ENCODE data around the gene NMU. TPM values are rescaled to one million over a fixed set of nuclear protein-coding genes. Genes with fewer than 3 reads are reported as not detected.
"Not testable (repeated sequence)": the region's sequence is repeated elsewhere in the genome, so short reads cannot be mapped to it uniquely, and the experiment has no call there.

NMU gene
- total RNA-seq, 2 experiments from 2014 or later = 0.30 TPM; not detected in 1

DNA sequence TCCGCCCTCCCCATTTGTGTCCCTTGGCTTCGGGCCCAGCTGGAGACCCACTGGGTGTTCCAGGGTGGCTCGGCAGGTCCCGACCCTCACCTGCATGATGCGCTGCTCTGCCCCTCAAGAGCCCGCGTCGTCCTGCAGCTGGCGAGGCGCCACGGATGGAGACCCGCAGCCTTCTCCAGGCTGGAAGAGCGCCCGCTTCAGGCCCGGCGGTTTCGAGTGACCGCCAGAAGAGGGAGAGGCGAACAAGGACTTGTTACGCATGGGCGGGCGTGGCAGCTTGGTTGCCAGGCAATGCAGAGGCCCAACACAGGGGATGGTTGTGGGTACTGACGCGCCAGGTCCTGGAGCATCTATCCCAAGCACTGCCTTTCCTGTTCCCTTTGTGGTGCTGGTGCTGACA is 44.1 kb downstream of the NMU start, which contains the start of gene PDCL2:
Gene PDCL2, minus strand, starts transcription at position 232 of the 400 bp plus-strand sequence. Its CDS starts 136 bp downstream, at position 96.
- no peak within 1 kb of the TSS for H3K27ac Mint-ChIP-seq
- no peaks in the 10 kb centered on the region for H3K9me3 Mint-ChIP-seq (ENCODE audit: low read depth)
- POLR2A ChIA-PET = no interaction called here
- CTCF ChIA-PET = no interaction called here
- intact Hi-C loops (cut with DNase I, micrococcal nuclease) = no loop called here
- H3K36me3 Mint-ChIP-seq (ENCODE audit: low read depth) = no peaks in the 10 kb centered on the region
- ATAC-seq = no peak
- H3K4me1 Mint-ChIP-seq = no peaks in the 10 kb centered on the region
- peaks cover 3% of the 10 kb centered on the region for H3K27me3 Mint-ChIP-seq
- no peak within 1 kb of the TSS for H3K4me3 Mint-ChIP-seq
- no peak for DNase-seq

DNA sequence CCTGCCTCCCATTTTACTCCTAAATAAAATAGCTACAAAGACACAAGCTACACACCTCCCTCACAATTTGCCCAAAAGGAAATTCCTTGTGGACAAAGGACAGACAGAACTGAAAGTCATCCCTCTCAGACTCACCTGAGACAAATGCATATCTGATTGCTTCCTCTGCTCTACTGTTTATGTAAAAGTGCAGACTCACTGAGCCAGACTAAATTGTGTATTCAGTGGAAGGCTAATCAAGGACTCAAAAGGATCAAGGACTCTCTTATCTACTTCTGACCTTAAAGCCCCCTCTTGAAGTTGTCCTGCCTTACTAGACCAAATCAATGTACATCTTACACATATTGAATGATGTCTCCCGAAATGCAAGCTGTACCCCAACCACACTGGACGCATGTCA is 47.9 kb downstream of the NMU start:
- peaks cover 9% of the 10 kb centered on the region for H3K27me3 Mint-ChIP-seq
- no peaks in the 10 kb centered on the region for H3K4me1 Mint-ChIP-seq
- ChIA-PET CTCF (interaction anchor here (0.5 to 0.6 kb wide), 2 partner anchors 97 to 126 kb away, joined by 3 read pairs; no protein-coding TSS in a partner anchor), POLR2A (no interaction called here)
- DNase-seq = no peak
- H3K4me3 Mint-ChIP-seq = no peak overlapping the region
- peaks cover 2% of the 10 kb centered on the region for H3K9me3 Mint-ChIP-seq (ENCODE audit: low read depth)
- H3K27ac Mint-ChIP-seq = no peak overlapping the region
- no peak for ATAC-seq
- H3K36me3 Mint-ChIP-seq (ENCODE audit: low read depth) = no peaks in the 10 kb centered on the region
- intact Hi-C loops (cut with DNase I, micrococcal nuclease) = no loop called here

DNA sequence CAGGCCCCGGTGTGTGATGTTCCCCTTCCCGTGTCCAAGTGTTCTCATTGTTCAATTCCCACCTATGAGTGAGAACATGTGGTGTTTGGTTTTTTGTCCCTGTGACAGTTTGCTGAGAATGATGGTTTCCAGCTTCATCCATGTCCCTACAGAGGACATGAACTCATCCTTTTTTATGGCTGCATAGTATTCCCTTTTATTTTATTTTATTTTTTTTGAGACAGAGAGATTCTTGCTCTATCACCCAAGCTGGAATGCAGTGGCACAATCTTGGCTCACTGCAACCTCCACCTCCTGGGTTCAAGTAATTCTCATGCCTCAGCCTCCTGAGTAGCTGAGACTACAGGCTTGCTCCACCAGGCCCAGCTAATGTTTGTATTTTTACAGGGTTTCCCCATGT is 53.3 kb downstream of the NMU start:
- H3K36me3 Mint-ChIP-seq (ENCODE audit: low read depth); H3K4me1 Mint-ChIP-seq; intact Hi-C loops (cut with DNase I, micrococcal nuclease); H3K27ac Mint-ChIP-seq; POLR2A ChIA-PET; DNase-seq; ATAC-seq; H3K9me3 Mint-ChIP-seq (ENCODE audit: low read depth); CTCF ChIA-PET; H3K4me3 Mint-ChIP-seq: not testable (repeated sequence)
- H3K27me3 Mint-ChIP-seq = peaks cover 16% of the 10 kb centered on the region

DNA sequence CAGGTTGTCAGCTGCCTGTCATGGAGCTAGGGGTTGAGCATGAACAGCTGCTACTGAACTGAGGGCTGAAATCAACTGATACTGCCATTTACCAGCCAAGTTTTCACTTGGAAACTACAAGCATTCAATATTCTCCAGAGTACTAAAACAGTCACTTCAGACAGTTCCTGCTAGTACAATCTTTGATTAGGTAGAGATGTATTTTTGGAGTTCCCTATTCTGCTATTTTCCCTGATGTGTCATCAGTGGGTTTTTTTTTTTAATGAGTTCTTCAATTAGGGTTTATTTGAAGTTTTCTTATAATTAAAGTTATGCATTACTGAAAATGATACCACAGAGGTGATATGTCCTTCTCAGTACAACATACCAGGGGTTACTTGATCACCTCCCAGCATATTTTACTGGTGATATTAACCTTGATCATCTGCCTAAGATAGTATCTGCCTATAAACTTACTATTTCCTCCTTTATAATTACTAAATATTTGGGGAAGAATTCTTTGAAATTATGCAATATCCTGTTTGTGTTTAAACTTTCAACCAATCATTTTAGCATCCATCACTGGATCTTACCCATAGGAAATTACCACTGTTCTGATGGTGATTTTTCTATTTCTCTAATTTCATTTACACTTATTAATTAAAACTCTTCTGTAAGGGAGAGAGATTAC is 57.6 kb downstream of the NMU start:
- DNase-seq = no peak
- ATAC-seq = no peak

DNA sequence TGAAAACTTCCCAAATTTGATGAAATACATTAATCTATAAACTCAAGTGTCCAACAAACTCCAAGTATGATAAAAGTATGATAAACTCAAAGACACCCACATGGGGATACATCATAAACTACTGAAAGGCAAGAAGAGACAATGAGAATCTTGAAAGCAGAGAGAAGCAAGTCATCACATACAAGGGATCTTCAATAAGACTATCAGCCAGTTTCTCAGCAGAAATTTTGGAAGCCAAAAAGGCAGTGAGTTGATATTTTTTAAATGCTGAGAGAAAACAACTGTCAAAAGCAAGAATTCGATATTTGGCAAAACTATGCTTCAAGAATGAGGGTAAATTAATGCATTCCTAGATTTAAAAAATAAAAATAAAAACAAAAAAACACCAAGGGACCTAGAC is 60.6 kb downstream of the NMU start:
- DNase-seq (no peak), ATAC-seq (no peak)
- CTCF ChIA-PET = no interaction called here
- H3K9me3 Mint-ChIP-seq (ENCODE audit: low read depth) = peaks cover 23% of the 10 kb centered on the region
- peaks cover 8% of the 10 kb centered on the region for H3K36me3 Mint-ChIP-seq (ENCODE audit: low read depth)
- POLR2A ChIA-PET = no interaction called here
- no peak overlapping the region for H3K27ac Mint-ChIP-seq
- peaks cover 10% of the 10 kb centered on the region for H3K27me3 Mint-ChIP-seq
- no peak overlapping the region for H3K4me3 Mint-ChIP-seq
- intact Hi-C loops (cut with DNase I, micrococcal nuclease) = no loop called here
- peaks cover 6% of the 10 kb centered on the region for H3K4me1 Mint-ChIP-seq

More for the DNA sequence above, 57.6 kb downstream of the NMU start:
- intact Hi-C loops (cut with DNase I, micrococcal nuclease) = no loop called here
- ChIA-PET CTCF (no interaction called here), POLR2A (no interaction called here)
- Mint-ChIP-seq H3K27ac (no peak overlapping the region), H3K27me3 (peaks cover 15% of the 10 kb centered on the region), H3K9me3 (ENCODE audit: low read depth) (peaks cover 29% of the 10 kb centered on the region), H3K4me1 (peaks cover 6% of the 10 kb centered on the region), H3K36me3 (ENCODE audit: low read depth) (peaks cover 8% of the 10 kb centered on the region), H3K4me3 (no peak overlapping the region)

DNA sequence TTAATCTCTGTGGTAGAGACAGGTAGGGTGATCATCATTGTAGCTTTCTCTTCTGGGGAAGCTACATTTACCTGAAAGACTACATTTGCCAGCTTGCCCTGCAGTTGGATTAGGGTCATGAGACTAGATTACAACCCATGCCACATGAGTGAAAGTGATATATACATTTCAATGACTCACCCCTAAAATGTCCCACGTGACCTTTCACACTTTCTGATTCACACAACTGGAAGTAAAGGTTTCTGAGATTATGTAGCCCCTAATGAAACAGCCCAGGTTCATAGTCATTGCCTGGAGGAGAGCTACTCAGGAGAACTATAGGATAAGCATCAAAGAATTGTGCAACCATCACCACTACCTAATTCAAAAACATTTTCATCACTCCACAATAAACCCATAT is 61.8 kb downstream of the NMU start:
- DNase-seq = peak; percentile 16
- H3K27me3 Mint-ChIP-seq = peaks cover 8% of the 10 kb centered on the region
- peaks cover 6% of the 10 kb centered on the region for H3K4me1 Mint-ChIP-seq
- CTCF ChIA-PET = no interaction called here
- POLR2A ChIA-PET = no interaction called here
- H3K27ac Mint-ChIP-seq = no peak overlapping the region
- H3K4me3 Mint-ChIP-seq = no peak overlapping the region
- intact Hi-C loops (cut with DNase I, micrococcal nuclease) = no loop called here
- H3K9me3 Mint-ChIP-seq (ENCODE audit: low read depth) = peaks cover 23% of the 10 kb centered on the region
- peaks cover 8% of the 10 kb centered on the region for H3K36me3 Mint-ChIP-seq (ENCODE audit: low read depth)
- ATAC-seq = peak; percentile 78

DNA sequence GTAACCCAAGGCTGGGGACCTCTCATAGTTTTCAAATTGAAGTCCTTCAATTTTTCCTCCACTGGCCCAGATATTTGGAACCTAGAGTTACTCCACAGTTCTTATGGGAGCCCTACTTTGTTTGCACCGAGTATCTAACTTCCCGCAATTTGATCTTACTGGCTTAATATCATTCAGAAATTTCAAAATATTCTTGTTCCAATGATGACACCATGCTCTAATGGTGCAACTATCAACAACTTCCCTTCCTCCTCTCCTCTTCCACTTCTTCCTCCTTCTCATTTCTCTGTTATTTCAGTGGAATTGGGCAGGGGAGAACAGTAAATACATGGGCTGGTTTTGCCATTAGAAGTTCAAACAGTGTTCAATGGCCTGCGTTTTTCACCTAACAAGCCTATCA is 64.3 kb downstream of the NMU start:
- CTCF ChIA-PET = no interaction called here
- H3K36me3 Mint-ChIP-seq (ENCODE audit: low read depth) = peaks cover 8% of the 10 kb centered on the region
- intact Hi-C loops (cut with DNase I, micrococcal nuclease) = no loop called here
- ATAC-seq (no peak), DNase-seq (no peak)
- H3K4me3 Mint-ChIP-seq = no peak overlapping the region
- H3K9me3 Mint-ChIP-seq (ENCODE audit: low read depth) = peaks cover 14% of the 10 kb centered on the region
- peaks cover 6% of the 10 kb centered on the region for H3K4me1 Mint-ChIP-seq
- POLR2A ChIA-PET = interaction anchor here (0.6 kb wide), 1 partner anchor 1404 kb away, joined by 3 read pairs; no protein-coding TSS in a partner anchor
- H3K27ac Mint-ChIP-seq = no peak overlapping the region
- peaks cover 4% of the 10 kb centered on the region for H3K27me3 Mint-ChIP-seq

DNA sequence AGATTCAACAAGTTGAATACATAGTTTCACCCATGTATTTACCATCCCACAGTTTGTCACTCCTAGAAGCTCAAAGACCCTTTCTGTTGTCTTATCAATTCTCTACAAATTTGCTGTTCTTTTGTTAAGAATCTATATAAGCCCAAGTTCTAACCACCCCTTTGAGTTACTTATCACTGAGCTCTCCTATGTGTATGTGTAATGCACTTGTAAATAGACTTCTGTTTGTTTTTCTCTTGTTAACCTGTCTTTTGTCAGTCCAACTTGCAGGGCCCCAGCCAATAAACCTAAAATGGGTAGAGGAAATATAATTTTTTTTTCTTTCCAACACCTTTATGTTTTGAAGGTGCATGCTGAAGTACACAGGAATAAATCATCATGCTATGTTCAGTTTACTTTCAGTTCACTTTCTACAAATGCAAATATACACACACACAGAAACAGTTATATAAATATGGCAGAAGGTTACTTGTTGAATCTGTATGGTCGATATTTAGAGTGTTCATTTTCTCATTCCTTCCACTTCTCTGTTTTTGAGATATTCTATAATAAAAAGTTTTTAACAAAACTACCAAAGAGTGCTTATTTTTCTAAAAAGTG is 67.1 kb downstream of the NMU start:
- peaks cover 2% of the 10 kb centered on the region for H3K27me3 Mint-ChIP-seq
- H3K4me1 Mint-ChIP-seq = no peaks in the 10 kb centered on the region
- no peak for DNase-seq
- ChIA-PET CTCF (interaction anchor here (0.7 kb wide), 1 partner anchor 87 kb away, joined by 3 read pairs; no protein-coding TSS in a partner anchor), POLR2A (no interaction called here)
- H3K4me3 Mint-ChIP-seq = no peak overlapping the region
- H3K27ac Mint-ChIP-seq = no peak overlapping the region
- intact Hi-C loops (cut with DNase I, micrococcal nuclease) = no loop called here
- no peaks in the 10 kb centered on the region for H3K9me3 Mint-ChIP-seq (ENCODE audit: low read depth)
- H3K36me3 Mint-ChIP-seq (ENCODE audit: low read depth) = no peaks in the 10 kb centered on the region
- ATAC-seq = no peak

DNA sequence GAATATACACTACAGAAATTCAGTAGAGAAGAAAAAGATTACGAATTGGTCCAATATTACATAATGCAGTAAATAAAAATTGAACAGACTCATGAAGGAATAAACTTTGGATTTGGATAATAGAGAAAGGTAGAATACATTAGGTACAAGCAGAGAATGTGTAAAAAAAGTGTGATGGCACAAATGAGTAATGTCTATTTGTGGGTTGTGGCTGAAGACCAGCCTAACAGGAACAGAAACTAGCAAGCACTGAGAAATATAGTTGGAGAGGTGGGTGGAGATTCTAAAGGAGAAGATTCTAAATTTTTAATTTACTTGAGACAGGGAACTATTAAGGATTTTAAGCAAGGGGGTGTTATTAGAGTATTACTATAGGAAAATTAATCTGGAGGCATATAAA is 74.2 kb downstream of the NMU start:
- Mint-ChIP-seq H3K4me1 (peaks cover 8% of the 10 kb centered on the region), H3K9me3 (ENCODE audit: low read depth) (no peaks in the 10 kb centered on the region), H3K27me3 (peaks cover 15% of the 10 kb centered on the region), H3K4me3 (no peak overlapping the region), H3K27ac (no peak overlapping the region), H3K36me3 (ENCODE audit: low read depth) (no peaks in the 10 kb centered on the region)
- intact Hi-C loops (cut with DNase I, micrococcal nuclease) = no loop called here
- ATAC-seq (peak; percentile 70), DNase-seq (no peak)
- ChIA-PET CTCF (no interaction called here), POLR2A (no interaction called here)

DNA sequence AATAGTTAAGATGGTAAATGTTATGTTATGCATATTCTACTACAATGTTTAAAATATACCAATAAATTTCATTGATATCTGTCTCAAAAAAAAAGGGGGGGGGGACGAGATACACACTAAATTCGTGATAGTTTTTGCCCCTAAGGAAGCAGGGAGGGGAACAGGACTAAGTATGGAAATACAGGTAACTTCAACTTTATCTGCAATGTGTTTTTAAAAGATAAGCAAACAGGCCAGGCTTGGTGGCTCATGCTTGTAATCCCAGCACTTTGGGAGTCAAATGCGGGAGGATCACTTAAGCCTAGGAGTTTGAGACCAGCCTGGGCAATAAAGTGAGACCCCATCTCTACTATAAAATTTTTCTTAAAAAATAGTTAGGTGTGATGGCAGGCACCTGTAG is 76.0 kb downstream of the NMU start:
- Mint-ChIP-seq H3K36me3 (ENCODE audit: low read depth) (no peaks in the 10 kb centered on the region), H3K27me3 (peaks cover 16% of the 10 kb centered on the region), H3K4me3 (no peak overlapping the region), H3K4me1 (peaks cover 8% of the 10 kb centered on the region), H3K9me3 (ENCODE audit: low read depth) (no peaks in the 10 kb centered on the region), H3K27ac (no peak overlapping the region)
- ChIA-PET POLR2A (no interaction called here), CTCF (no interaction called here)
- intact Hi-C loops (cut with DNase I, micrococcal nuclease) = no loop called here
- ATAC-seq = no peak
- DNase-seq = no peak

DNA sequence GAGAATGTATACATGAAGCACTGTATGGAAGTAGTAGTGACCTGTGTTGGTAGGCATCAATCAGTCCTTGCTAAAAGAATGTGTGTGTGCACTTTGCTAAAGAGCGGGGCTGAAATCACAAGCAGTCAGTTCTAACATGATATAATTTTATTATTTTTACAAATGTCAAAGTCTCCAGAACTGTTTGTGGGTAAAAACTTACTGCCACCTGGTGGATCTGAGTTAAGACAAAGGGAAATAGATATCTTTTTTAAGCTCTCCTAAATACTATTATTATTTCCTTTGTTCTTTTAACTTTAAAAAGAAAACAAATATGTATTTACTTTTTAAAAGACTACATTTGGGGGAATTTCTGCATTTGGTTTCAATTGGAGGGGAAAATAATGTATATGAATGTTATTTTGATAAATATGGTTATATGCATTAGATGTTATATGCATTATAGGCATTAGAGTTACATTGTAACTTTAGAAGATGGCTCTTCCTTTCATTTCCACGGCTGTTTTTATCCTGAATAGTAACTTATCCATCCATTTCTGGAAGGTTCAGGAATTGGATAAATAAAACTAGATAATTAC is 81.6 kb downstream of the NMU start:
- DNase-seq (no peak), ATAC-seq (no peak)
- H3K27me3 Mint-ChIP-seq = peaks cover 24% of the 10 kb centered on the region
- H3K4me3 Mint-ChIP-seq = no peak overlapping the region
- H3K4me1 Mint-ChIP-seq = peaks cover 10% of the 10 kb centered on the region
- H3K27ac Mint-ChIP-seq = no peak overlapping the region
- intact Hi-C loops (cut with DNase I, micrococcal nuclease) = loop anchor here in 1 of 2 experiments (1.0 to 10.0 kb wide), 3 partner anchors 117 to 583 kb away; no protein-coding TSS in a partner anchor
- H3K36me3 Mint-ChIP-seq (ENCODE audit: low read depth) = no peaks in the 10 kb centered on the region
- CTCF ChIA-PET = interaction anchor here (0.6 to 1.5 kb wide), 5 partner anchors 9 to 218 kb away, joined by 3 to 7 read pairs (median 3); no protein-coding TSS in a partner anchor
- H3K9me3 Mint-ChIP-seq (ENCODE audit: low read depth) = no peaks in the 10 kb centered on the region
- POLR2A ChIA-PET = no interaction called here
